ENCODE results near the gene NR2F1. TPM values are rescaled to one million over a fixed set of nuclear protein-coding genes. Genes with fewer than 3 reads are reported as not detected.

The NR2F1 gene
- total RNA-seq, 1 experiment from 2014 or later: 51.2 TPM

- ATAC-seq: peak; percentile 98
- ChIA-PET CTCF (interaction anchor here (0.7 to 1.6 kb wide), 3 partner anchors 13 to 278 kb away, joined by 3 to 10 read pairs (median 3); no protein-coding TSS in a partner anchor), RAD21 (ENCODE audit: low non-redundant PET in 1 of 2, low total read pairs in 2 of 2, uncharacterized antibody in 2 of 2, unreplicated experiment in 2 of 2) (interaction anchor here (0.6 kb wide), 2 partner anchors 180 to 340 kb away, joined by 3 read pairs; no protein-coding TSS in a partner anchor), POLR2A (no interaction called here)
- peak overlapping the region; percentile 45 to 67 for H3K4me3 ChIP-seq (replicated peaks in 1 of 2; ENCODE audit: low read depth in 1 of 2, low read length in 2 of 2)
- H3K36me3 ChIP-seq (ENCODE audit: control insufficient read depth in 1 of 2, insufficient read depth in 2 of 2, low read length in 2 of 2): no peaks in the 10 kb centered on the region
- peak; percentile 34 for DNase-seq (ENCODE audit: low read depth, low spot score)
- intact Hi-C loops (cut with micrococcal nuclease): no loop called here
- H3K27me3 ChIP-seq (ENCODE audit: insufficient read depth, low read length): no peaks in the 10 kb centered on the region
- peak overlapping the region; percentile 36; the same call in 1 of the 2 replicates for H3K9ac ChIP-seq (ENCODE audit: low read length)
- no peak overlapping the region; the same call in 1 of the 2 replicates for H3K27ac ChIP-seq (ENCODE audit: low read depth, low read length)
- peak overlapping the region; percentile 97 for H3K4me2 ChIP-seq (ENCODE audit: low read length)
- H2AFZ ChIP-seq (ENCODE audit: low read depth, low read length, poor library complexity, severe bottlenecking): peak overlapping the region; percentile 19
- peaks cover 0 to 12% of the 10 kb centered on the region in 2 experiments; a peak in 3 of 4 replicates for H3K4me1 ChIP-seq (ENCODE audit: control insufficient read depth in 1 of 2, insufficient read depth in 2 of 2, low read length in 2 of 2)
- H3K9me2 ChIP-seq (ENCODE audit: insufficient read depth): no peaks in the 10 kb centered on the region
- H3K79me2 ChIP-seq (ENCODE audit: insufficient read depth, low read length): no peaks in the 10 kb centered on the region
- no peaks in the 10 kb centered on the region for H4K20me1 ChIP-seq (ENCODE audit: insufficient read depth)
- H3K9me3 ChIP-seq (ENCODE audit: control insufficient read depth in 1 of 2, insufficient read depth in 1 of 2, low read depth in 1 of 2, low read length in 2 of 2): no peaks in the 10 kb centered on the region
- no TSS peak for BruUV-seq (replicated peaks)
- TF ChIP-seq TCF7L2 (IDR thresholded peaks at IDR 0.05; ENCODE audit: borderline replicate concordance, extremely low read depth, insufficient read depth, insufficient read length): peak; percentile 64
- TF ChIP-seq ATF3 (IDR thresholded peaks at IDR 0.05): no peak
- TF ChIP-seq ZBTB33 (IDR thresholded peaks at IDR 0.05; ENCODE audit: extremely low read depth, insufficient replicate concordance, low read length): no peak
- TF ChIP-seq YY1 (IDR thresholded peaks at IDR 0.05; ENCODE audit: extremely low read depth, insufficient replicate concordance, low read depth, low read length): no peak
- peak in 1 of 3 experiments; percentile 18; a peak in 1 of 6 replicates for TF ChIP-seq CTCF (IDR thresholded peaks at IDR 0.05 in 2 of 3, conservative IDR thresholded peaks at IDR 0.05 in 1 of 3; ENCODE audit: borderline replicate concordance in 1 of 3, insufficient read depth in 1 of 3, low read depth in 2 of 3, low read length in 2 of 3)
- peak; percentile 72 for TF ChIP-seq MAX (IDR thresholded peaks at IDR 0.05)
- no peak for TF ChIP-seq ZNF274 (IDR thresholded peaks at IDR 0.05; ENCODE audit: low read depth, low read length)
- TF ChIP-seq SRF (IDR thresholded peaks at IDR 0.05; ENCODE audit: low read depth): no peak
- TF ChIP-seq POLR2AphosphoS5 (IDR thresholded peaks at IDR 0.05; ENCODE audit: low read depth, low read length): no peak
- peak; percentile 75 for TF ChIP-seq FOSL1 (IDR thresholded peaks at IDR 0.05; ENCODE audit: low read depth)
- TF ChIP-seq EZH2 (IDR thresholded peaks at IDR 0.05): no peak
- TF ChIP-seq ZFX (IDR thresholded peaks at IDR 0.05): no peak
- no peak for TF ChIP-seq CEBPB (IDR thresholded peaks at IDR 0.05; ENCODE audit: low read depth)
- TF ChIP-seq ELF1 (IDR thresholded peaks at IDR 0.05; ENCODE audit: borderline replicate concordance, low read depth): no peak
- TF ChIP-seq CBX3 (IDR thresholded peaks at IDR 0.05; ENCODE audit: low read depth): peak; percentile 85
- TF ChIP-seq EGR1 (IDR thresholded peaks at IDR 0.05; ENCODE audit: low read depth): no peak
- no peak for TF ChIP-seq EZH2phosphoT487 (IDR thresholded peaks at IDR 0.05; ENCODE audit: borderline replicate concordance)
- no peak for TF ChIP-seq POLR2A (IDR thresholded peaks at IDR 0.05; ENCODE audit: borderline replicate concordance, extremely low read depth, insufficient read depth, insufficient read length)
- TF ChIP-seq JUND (IDR thresholded peaks at IDR 0.05): no peak; the same call in 1 of the 2 replicates
Observed at GRCh38 chr5:93620487-93621326, 37.7 kb downstream of the NR2F1 start.

Measured in HCT116 (cell line).